Osteoblast (primary cell): ENCODE data around the gene TAOK2. TPM values are rescaled to one million over a fixed set of nuclear protein-coding genes. Genes with fewer than 3 reads are reported as not detected.
"Not testable (repeated sequence)": the region's sequence is repeated elsewhere in the genome, so short reads cannot be mapped to it uniquely, and the experiment has no call there.

Source experiments
- DNase-seq: peaks from one replicate; pipeline ENCODE4 v3.0.0; 2011; ENCODE audit warnings: low spot score, mixed read lengths; ENCODE audit not compliant: insufficient read length; ENCODE audit errors: missing footprints
- H2AFZ ChIP-seq: 2 replicates; pipeline ENCODE4 v1.6.0; 2011; ENCODE audit warnings: mild to moderate bottlenecking, low read length
- H3K27ac ChIP-seq: 2 replicates; pipeline ENCODE4 v1.5.1; 2011; ENCODE audit warnings: mild to moderate bottlenecking, low read depth, low read length, moderate library complexity
- H3K27me3 ChIP-seq: 2 replicates; pipeline ENCODE4 v1.6.0; 2012; ENCODE audit warnings: mild to moderate bottlenecking, control low read depth, inconsistent platforms, low read length, moderate library complexity; ENCODE audit not compliant: insufficient read depth
- H3K36me3 ChIP-seq: 2 replicates; pipeline ENCODE4 v1.5.1; 2011; ENCODE audit warnings: mild to moderate bottlenecking, low read length, control low read depth, moderate library complexity; ENCODE audit not compliant: insufficient read depth
- H3K4me1 ChIP-seq: 2 replicates; pipeline ENCODE4 v1.5.1; 2011; ENCODE audit warnings: mild to moderate bottlenecking, low read length, control low read depth, moderate library complexity; ENCODE audit not compliant: insufficient read depth
- H3K4me2 ChIP-seq: 2 replicates; pipeline ENCODE4 v1.6.0; 2011; ENCODE audit warnings: mild to moderate bottlenecking, low read length; ENCODE audit not compliant: insufficient read depth
- H3K4me3 ChIP-seq: fragments of 200-600 bp; sonication (generic); 3 replicates; pipeline ENCODE4 v1.5.1; 2012; ENCODE audit warnings: mild to moderate bottlenecking, low read length, inconsistent platforms; ENCODE audit not compliant: insufficient read depth
- H3K79me2 ChIP-seq: 2 replicates; pipeline ENCODE4 v1.6.0; 2012; ENCODE audit warnings: mild to moderate bottlenecking, low read length, control low read depth, inconsistent platforms; ENCODE audit not compliant: insufficient read depth
- H3K9me3 ChIP-seq: 2 replicates; pipeline ENCODE4 v1.5.1; 2011; ENCODE audit warnings: low read depth, low read length, control low read depth
- H4K20me1 ChIP-seq: 2 replicates; pipeline ENCODE4 v1.6.0; 2012; ENCODE audit warnings: mild to moderate bottlenecking, low read length, control low read depth; ENCODE audit not compliant: insufficient read depth
- total RNA-seq: library from RNA; depleted of rRNA; stranded (reverse); fragments of >200 nt; gene quantifications from 2 replicates; pipeline ENCODE4 v1.2.3, GENCODE V29; 2012
- TF ChIP-seq, protein P1 (sequence below): IDR thresholded peaks from 2 replicates; pipeline ENCODE4 v1.5.1; 2011; ENCODE audit warnings: mild to moderate bottlenecking, low read depth, low read length, moderate library complexity; ENCODE audit errors: extremely low read depth

The TAOK2 gene
- total RNA-seq, 1 donor: 39.1 TPM

DNA sequence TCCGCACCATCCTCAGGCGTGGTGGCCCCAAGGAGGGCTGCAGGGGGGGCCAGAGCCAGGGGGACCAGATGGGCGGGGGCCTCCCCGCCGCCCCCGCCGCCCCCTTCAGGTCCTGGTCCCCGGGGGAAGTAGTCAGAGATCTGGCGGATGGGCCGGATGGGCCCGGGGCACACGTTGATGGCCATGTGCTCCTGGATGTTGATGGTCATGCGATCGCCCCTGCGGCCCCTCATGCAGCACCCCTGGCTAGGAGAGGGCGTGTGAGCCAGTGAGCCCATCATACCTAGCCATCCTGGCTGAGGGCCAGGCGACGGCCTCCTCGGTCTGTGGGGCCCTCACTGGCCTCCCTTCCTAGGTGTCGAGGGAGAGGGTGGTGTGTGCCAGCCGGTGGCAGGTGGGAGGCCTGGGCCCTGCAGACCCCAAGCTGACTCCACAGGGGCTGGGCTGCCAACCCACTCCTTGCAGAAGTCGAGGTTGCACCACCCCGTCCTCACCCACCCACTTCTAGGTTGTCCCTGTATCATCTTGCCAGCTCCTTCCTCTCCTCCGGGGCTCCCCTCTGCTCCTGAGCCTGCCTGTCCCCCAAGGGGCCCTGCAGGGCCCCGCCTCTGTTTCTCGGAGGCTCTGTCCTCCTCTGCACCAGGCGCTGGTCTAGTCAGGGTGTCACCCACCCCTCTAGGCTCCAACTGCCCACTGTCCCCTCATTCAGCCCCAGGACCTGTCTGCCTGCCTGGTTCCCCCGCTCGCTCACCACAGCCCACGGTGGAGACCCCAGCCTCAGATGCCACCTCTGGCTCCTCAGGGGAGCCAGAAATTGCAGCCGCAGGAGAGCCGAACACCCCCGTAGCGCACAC lies 36.5 kb downstream of the TAOK2 start:
- H4K20me1 ChIP-seq: no peaks in the 10 kb centered on the region
- H3K79me2 ChIP-seq: no peaks in the 10 kb centered on the region
- no peaks in the 10 kb centered on the region for H3K9me3 ChIP-seq
- no peak overlapping the region for H3K27ac ChIP-seq
- no peak overlapping the region for H3K4me3 ChIP-seq
- TF ChIP-seq, protein P1, sequence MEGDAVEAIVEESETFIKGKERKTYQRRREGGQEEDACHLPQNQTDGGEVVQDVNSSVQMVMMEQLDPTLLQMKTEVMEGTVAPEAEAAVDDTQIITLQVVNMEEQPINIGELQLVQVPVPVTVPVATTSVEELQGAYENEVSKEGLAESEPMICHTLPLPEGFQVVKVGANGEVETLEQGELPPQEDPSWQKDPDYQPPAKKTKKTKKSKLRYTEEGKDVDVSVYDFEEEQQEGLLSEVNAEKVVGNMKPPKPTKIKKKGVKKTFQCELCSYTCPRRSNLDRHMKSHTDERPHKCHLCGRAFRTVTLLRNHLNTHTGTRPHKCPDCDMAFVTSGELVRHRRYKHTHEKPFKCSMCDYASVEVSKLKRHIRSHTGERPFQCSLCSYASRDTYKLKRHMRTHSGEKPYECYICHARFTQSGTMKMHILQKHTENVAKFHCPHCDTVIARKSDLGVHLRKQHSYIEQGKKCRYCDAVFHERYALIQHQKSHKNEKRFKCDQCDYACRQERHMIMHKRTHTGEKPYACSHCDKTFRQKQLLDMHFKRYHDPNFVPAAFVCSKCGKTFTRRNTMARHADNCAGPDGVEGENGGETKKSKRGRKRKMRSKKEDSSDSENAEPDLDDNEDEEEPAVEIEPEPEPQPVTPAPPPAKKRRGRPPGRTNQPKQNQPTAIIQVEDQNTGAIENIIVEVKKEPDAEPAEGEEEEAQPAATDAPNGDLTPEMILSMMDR: no peak
- peak; percentile 89 for DNase-seq
- H3K4me1 ChIP-seq: peaks cover 6% of the 10 kb centered on the region
- H3K27me3 ChIP-seq: peaks cover 30% of the 10 kb centered on the region
- H3K36me3 ChIP-seq: no peaks in the 10 kb centered on the region
- no peak overlapping the region for H2AFZ ChIP-seq
- H3K4me2 ChIP-seq: no peak overlapping the region

DNA sequence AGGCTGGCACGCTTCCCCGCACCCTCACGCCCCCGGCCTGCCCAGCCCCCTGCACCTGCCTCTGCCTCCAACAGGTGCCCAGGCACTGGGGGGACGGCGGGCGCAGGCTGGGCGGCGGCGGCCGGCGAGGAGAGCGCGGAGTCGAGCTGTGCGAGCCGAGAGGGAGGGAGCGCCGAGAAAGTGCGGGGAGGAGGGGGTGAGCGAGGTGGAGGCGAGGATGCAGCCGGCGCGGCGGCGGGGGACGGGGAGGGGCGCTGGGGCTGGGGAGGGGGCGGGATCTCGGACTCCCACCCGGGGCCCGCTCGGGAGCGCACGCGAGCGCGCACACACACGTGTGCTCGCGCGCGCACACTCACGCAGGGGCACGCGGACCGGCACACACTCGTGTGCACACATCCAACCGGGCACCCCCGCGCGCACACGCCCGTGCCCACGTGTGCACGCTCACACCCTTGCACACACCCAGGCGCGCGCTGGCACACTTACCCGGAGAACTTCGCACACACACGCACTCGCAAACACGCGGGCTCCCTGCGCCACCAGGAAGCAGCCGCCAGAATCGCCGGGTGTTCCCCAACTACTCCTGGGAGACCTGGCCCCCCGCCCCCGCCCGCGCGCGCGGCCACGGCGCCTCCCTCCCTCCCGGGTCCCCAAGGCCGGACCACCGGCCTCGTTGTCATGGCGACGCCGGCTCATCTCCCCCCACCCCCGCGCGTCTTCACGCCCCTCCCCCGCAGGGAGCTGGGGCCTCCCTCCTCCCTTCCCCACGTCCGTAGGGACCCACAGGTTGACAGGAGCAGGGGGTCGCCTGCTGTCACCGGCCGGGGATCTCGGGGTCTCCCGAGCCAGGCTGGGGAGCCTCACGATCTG lies 37.4 kb downstream of the TAOK2 start, which contains the start of gene DOC2A:
DOC2A (minus strand) TSS at position 184 of the 870 bp plus-strand sequence. CDS start 805 bp downstream, outside the sequence.
- Histone ChIP-seq H2AFZ (no peak within 1 kb of the TSS), H3K9me3 (no peaks in the 10 kb centered on the region), H4K20me1 (no peaks in the 10 kb centered on the region), H3K36me3 (no peaks in the 10 kb centered on the region), H3K4me2 (peak within 1 kb of the TSS; percentile 48), H3K4me3 (peak within 1 kb of the TSS; percentile 25), H3K27me3 (peaks cover 30% of the 10 kb centered on the region), H3K27ac (no peak within 1 kb of the TSS), H3K79me2 (no peaks in the 10 kb centered on the region), H3K4me1 (peaks cover 6% of the 10 kb centered on the region)
- peak; percentile 87 for DNase-seq
- TF ChIP-seq, protein P1: no peak

DNA sequence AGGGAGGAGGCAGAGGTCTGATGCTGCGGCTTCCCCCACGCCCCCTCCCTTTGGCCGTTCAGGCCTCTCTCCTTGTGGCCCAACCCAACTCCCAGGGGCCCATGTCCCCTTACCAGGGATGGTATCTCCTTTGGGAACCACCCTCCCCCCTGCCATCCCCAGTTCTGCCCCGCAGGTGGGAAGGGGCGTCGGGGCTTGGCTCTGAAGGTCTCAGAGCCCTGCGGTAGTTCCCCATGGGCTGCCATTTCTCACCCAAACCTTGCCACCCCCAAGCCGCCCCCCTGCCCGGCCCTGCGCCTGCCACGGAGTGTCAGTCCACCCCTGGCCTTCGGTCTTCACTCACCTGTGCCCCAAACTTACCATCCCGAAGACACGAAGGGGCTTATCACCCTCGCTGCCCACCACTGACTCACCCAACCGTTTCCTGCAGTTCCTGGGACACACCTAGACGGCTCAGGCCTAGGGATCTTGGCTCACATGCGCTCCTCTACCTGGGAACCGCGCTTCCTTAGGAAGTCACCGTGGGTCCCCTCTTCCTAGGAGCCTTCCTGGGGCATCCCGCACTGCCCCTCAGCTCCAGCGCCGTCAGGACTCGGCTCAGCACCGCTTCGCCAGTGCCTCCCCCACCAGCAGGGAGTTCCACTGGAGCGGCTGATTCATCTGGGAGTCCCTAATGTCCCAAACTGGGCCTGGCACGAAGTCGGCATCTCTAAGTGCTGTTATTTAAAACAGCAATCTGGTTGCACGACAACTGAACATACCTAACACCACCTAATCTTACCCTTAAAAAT lies 38.2 kb downstream of the TAOK2 start:
- no peak overlapping the region for H2AFZ ChIP-seq
- TF ChIP-seq, protein P1: no peak
- H3K27ac ChIP-seq: no peak overlapping the region
- H3K4me3 ChIP-seq: no peak overlapping the region
- no peaks in the 10 kb centered on the region for H3K9me3 ChIP-seq
- no peaks in the 10 kb centered on the region for H3K79me2 ChIP-seq
- peak overlapping the region; percentile 48 for H3K4me2 ChIP-seq
- peaks cover 6% of the 10 kb centered on the region for H3K4me1 ChIP-seq
- DNase-seq: peak; percentile 93
- H4K20me1 ChIP-seq: no peaks in the 10 kb centered on the region
- peaks cover 30% of the 10 kb centered on the region for H3K27me3 ChIP-seq
- H3K36me3 ChIP-seq: no peaks in the 10 kb centered on the region

DNA sequence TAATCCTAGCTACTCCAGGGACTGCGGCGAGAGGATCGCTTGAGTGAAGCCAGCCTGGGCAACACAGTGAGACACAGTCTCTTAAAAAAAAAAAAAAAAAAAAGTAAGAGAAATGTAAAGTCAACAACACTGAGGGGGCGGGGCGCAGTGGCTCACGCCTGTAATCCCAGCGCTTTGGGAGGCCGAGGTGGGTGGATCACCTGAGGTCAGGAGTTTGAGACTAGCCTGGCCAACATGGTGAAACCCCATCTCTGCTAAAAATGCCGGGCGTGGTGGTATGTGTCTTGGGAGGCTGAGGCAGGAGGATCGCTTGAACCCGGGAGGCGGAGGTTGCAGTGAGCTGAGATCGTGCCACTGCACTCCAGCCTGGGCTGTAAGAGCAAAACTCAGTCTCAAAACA lies 38.9 kb downstream of the TAOK2 start:
- H4K20me1 ChIP-seq, H3K27ac ChIP-seq, DNase-seq, H3K9me3 ChIP-seq, H3K4me3 ChIP-seq, H3K36me3 ChIP-seq, H2AFZ ChIP-seq, H3K79me2 ChIP-seq, H3K4me1 ChIP-seq: not testable (repeated sequence)
- peaks cover 30% of the 10 kb centered on the region for H3K27me3 ChIP-seq
- H3K4me2 ChIP-seq: peak overlapping the region; percentile 48

DNA sequence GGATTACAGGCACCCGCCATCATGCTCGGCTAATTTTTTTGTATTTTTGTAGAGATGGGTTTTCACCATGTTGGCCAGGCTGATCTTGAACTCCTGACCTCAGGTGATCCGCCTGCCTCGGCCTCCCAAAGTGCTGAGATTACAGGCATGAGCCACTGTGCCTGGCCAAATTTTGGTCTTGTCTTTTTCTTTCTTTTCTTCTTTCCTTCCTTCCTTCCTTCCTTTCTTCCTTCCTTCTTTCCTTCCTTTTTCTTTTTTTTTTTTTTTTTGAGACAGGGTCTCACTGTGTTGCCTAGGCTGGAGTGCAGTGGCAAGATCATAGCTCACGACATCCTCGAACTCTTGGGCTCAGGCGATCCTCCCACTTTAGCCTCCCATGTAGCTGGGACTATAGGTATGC lies 41.8 kb downstream of the TAOK2 start:
- H3K9me3 ChIP-seq, H3K79me2 ChIP-seq, H3K4me1 ChIP-seq, H2AFZ ChIP-seq, H3K4me2 ChIP-seq, H4K20me1 ChIP-seq, DNase-seq, H3K36me3 ChIP-seq, H3K27ac ChIP-seq, H3K4me3 ChIP-seq: not testable (repeated sequence)
- H3K27me3 ChIP-seq: peaks cover 14% of the 10 kb centered on the region
